IPS-NIHi11 (cell line): ENCODE data around the gene TAF7L.

Source experiments
- DNase-seq: peaks from one replicate; pipeline ENCODE4 v3.0.0; 2012; ENCODE audit warnings: mixed read lengths, low spot score

The TAF7L gene

GRCh38 chrX:101220662-101221260, 70.4 kb downstream of the TAF7L start:
- no peak for DNase-seq

- DNase-seq = peak; percentile 16
These were observed 71.2 kb downstream of the TAF7L start for GRCh38 chrX:101219864-101220346.

GRCh38 chrX:101219116-101219863, 71.8 kb downstream of the TAF7L start, which contains the start of gene DRP2:
Gene DRP2, plus strand, starts transcription at chrX:101219786. Its CDS starts 11,862 bp downstream, at chrX:101231648.
- peak; percentile 7 for DNase-seq
